TTC549 (cell line): ENCODE data around the gene CD99L2.
"Not testable (repeated sequence)": the region's sequence is repeated elsewhere in the genome, so short reads cannot be mapped to it uniquely, and the experiment has no call there.

Experiments used
- FAIRE-seq: peaks from 2 replicates; lab custom pipeline; 2012; peaks lifted over from hg19 to GRCh38; lab: Jason Lieb, UNC

The CD99L2 gene

DNA sequence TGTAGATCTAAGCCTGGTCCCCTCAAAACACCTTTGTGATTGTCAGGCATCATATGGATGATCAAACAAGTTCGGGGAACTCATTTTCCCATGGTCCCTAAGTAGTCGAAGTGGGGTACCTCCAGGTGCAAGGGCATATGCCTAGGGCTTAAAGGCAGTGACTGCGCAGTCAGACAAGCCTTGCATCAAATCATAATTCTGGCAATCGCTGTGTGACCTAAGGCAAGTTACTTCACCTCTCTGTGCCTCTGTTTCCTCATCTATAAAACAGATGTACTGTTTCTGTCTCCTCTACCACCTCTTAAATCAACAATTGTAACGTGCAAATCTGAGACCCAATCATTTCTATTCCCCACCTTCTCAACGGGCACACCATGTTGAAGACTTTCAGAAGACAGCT is 1.8 kb downstream of the CD99L2 start:
- FAIRE-seq, result no peak

DNA sequence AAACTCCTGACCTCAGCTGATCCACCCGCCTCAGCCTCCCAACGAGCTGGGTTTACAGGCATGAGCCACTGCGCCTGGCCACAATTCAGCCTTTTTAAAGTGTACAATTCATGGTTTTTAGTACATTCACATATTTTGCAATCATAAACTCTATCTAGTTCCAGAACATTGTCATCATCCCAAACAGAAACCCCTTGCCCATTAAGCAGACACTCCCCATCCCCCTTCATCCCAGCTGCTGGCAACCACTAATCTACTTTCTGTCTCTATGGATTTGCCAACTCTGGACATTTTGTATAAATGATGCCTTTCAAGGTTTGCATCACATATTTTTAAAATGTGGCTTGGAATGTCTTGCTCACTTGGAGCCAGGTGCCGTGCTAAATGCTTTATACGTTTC is 4.5 kb downstream of the CD99L2 start:
- FAIRE-seq, result no peak

- no peak for FAIRE-seq
These were observed 9.3 kb downstream of the CD99L2 start for GRCh38 chrX:150889131-150889530.

- FAIRE-seq, result no peak
These were observed 10.5 kb downstream of the CD99L2 start for GRCh38 chrX:150887906-150888465.

DNA sequence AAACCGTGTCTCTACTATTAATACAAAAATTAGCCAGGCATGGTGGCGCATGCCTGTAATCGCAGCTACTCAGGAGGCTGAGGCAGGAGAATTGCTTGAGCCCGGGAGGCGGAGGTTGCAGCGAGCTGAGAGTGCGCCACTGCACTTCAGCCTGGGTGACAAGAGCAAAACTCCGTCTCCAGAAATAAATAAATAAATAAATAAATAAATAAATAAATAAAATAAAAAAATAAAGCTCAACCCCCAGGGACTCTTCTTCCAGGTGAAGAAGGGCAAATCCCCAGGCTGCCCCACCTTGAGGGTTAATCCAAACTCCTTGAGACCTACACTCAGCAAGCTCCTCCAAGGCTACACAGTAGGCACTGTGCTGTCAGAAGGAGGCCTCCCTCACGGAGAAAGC is 11.2 kb downstream of the CD99L2 start:
- not testable (repeated sequence) for FAIRE-seq

GRCh38 chrX:150886381-150886780 is 12.1 kb downstream of the CD99L2 start:
- FAIRE-seq, result no peak

- FAIRE-seq, result no peak
These were observed 17.7 kb downstream of the CD99L2 start for GRCh38 chrX:150880808-150881165.

DNA sequence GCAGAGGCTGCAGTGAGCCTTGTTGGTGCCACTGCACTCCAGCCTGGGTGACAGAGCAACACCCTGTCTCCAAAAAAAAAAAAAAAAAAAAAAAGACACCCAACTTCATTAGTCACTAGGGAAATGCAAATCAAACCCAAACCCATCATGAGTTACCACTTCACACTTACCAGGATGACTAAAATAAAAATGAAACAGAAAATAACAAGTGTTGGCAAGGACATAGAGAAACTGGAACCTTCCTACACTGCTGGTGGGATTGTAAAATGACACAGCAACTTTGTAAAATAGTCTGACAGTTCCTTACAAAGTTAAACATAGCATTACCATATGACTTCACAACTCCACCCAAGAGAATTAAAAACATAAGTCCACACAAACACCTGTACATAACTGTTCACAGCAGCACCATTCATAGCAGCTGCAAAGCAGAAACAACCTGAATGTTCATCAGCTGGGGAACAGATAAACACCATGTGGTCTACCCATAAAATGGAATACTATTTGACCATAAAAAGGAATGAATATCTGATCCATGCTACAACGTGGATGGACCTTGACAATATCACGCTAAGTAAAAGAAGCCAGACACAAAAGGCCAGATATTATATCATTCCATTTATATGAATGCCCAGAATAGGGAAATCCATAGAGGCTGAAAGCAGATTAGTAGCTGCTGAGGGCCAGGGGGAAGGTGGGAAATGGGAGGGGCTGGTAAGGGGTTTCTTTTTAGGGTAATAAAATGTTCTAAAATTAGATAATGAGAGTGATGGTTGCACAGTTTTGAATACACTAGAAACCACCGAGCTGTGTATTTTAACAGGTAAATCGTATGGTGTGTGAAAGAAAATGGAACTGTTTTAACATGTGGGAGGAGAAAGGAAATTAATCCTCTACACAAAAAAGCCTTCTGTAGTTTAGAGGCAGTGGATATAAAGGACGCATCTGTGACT is 18.3 kb downstream of the CD99L2 start:
- FAIRE-seq, result no peak

DNA sequence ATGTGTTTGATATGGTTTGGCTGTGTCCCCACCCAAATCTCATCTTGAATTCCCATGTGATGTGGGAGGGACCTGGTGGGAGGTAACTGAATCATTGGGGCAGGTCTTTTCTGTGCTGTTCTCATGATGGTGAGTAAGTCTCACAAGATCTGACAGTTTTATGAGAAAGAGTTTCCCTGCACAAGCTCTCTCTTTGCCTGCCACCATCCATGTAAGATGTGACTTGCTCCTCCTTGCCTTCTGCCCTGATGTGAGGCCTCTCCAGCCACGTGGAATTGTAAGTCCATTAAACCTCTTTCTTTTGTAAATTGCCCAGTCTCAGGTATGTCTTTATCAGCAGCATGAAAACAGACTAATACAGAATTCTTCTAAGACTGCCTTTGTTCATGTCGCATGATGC is 22.8 kb downstream of the CD99L2 start:
- not testable (repeated sequence) for FAIRE-seq

GRCh38 chrX:150874448-150874847 is 24.0 kb downstream of the CD99L2 start:
- FAIRE-seq, result no peak

GRCh38 chrX:150873616-150874015 is 24.9 kb downstream of the CD99L2 start:
- no peak for FAIRE-seq

DNA sequence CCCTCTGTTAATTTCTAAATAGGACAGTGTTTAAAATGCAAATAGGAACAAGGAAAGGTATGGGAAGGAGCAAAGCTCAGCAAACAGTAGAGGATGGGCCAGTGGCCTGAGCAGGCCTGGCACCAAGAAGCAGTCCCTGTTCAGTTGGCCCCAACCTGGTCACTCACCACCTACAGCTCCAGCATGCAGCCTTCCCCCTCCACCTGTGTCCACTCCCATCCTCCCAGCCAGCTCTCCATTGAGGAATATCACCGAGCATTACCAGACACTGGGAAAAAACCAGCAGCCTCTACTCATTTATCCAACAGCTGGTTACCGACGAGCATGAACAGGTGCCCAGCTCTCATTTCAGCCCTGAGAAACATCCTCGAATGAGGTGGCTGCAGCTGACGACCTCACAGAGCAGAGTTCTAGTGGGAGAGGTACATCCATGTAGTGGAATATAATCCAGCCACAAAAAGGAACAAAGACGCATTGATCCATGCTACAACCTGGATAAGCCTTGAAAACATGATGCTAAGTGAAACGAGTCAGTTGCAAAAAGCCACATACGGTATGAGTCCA is 25.6 kb downstream of the CD99L2 start:
- FAIRE-seq, result no peak

- no peak for FAIRE-seq
These were observed 27.1 kb downstream of the CD99L2 start for GRCh38 chrX:150871341-150871811.

DNA sequence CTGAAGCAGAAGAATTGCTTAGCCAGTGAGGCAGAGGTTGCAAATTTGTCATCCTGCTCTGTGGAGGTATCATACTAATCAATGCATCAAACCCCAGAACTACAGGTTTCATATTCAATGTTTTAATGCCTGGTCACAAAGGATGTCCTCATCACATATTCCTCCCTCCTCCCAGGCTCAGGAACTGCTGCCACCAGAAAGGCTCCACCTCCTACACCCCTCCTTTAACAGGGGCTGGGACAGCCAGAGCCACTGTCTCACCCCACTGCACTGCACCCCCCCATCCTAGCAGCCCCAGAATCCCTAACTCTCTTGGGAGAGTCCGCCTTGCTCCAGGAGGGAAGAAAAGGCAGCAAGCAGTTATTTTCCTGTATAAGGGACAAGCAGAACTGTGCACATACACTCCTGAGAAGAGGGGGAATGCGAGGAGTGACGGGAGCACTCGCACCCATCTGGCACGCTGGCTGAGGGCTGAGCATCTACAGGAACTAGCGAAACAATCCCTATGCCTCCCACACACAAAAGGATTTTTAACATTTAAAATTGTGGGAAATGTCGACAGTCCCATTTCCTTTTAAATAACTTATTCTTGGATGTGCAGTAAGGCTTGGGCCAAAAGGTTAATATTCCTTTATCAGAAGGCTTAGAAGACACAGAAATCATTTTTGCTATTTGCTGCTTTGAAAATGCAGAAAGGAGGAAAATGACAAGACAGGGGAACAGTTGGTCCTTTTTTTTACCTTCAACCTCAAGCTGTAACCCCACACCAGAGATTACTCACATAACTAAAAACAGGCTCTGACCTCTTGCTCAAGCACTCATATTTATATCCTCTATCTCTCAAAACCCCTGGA is 27.8 kb downstream of the CD99L2 start:
- FAIRE-seq, result no peak

GRCh38 chrX:150870029-150870428 is 28.4 kb downstream of the CD99L2 start:
- no peak for FAIRE-seq

DNA sequence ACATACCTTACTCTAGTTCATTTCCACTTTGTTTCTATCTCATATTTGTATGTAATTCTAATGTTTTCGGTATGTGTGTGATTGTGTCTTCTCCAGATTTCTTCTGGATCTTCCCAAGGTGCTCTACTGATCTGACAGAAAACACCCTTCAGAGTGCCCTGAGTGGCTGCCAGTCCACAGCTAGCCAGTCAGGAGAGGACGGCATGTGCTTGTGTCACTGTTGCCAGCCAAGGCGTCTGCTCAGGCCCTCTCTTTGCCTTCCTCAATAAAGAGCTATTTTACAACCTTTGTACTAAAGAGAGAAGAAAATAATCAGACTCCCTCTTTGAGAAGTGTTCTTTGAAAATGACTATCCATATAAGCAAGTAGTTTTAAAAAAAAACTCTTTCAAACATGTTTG is 29.0 kb downstream of the CD99L2 start:
- FAIRE-seq, result no peak

DNA sequence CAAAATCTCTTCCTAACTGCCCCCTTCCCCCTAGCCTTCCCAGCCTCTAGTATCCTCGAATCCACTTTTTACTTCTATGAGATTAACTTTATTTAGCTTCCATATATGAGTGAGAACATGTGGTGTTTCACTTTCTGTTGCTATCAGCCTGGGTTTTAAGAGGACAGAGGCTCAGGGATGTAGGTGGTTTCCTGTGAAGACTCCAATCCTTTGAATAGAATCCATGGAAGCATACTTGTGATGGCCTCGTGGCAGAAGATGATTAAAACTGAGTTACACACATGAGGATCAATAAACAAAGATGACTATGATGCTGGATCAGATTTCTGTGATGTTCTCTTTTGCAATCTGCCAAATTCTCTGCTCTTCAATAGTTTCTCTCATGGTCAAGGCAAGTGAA is 29.8 kb downstream of the CD99L2 start:
- no peak for FAIRE-seq

GRCh38 chrX:150864127-150864526 is 34.3 kb downstream of the CD99L2 start:
- FAIRE-seq, result no peak

- FAIRE-seq, result no peak
These were observed 35.3 kb downstream of the CD99L2 start for GRCh38 chrX:150863191-150863590.

GRCh38 chrX:150857453-150857852 is 41.0 kb downstream of the CD99L2 start:
- FAIRE-seq, result no peak

- no peak for FAIRE-seq
These were observed 41.7 kb downstream of the CD99L2 start for GRCh38 chrX:150856785-150857184.

GRCh38 chrX:150856101-150856500 is 42.4 kb downstream of the CD99L2 start:
- no peak for FAIRE-seq

GRCh38 chrX:150854856-150855255 is 43.6 kb downstream of the CD99L2 start:
- no peak for FAIRE-seq
